NCI-H1694 (cell line): ENCODE data around the gene DOCK7.

ENCODE experiments used
- DNase-seq: peaks from one replicate; lab custom pipeline; 2025; lab: John Stamatoyannopoulos, UW

Gene DOCK7

GRCh38 chr1:62448221-62448933, 239.8 kb downstream of the DOCK7 start:
- DNase-seq, result no peak

DNA sequence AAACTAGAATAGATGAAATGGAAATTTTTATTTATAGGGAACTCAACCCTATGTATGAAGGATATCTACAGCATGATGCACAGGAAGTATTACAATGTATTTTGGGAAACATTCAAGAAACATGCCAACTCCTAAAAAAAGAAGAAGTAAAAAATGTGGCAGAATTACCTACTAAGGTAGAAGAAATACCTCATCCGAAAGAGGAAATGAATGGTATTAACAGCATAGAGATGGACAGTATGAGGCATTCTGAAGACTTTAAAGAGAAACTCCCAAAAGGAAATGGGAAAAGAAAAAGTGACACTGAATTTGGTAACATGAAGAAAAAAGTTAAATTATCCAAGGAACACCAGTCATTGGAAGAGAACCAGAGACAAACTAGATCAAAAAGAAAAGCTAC, 243.5 kb downstream of the DOCK7 start:
- DNase-seq, result no peak

DNA sequence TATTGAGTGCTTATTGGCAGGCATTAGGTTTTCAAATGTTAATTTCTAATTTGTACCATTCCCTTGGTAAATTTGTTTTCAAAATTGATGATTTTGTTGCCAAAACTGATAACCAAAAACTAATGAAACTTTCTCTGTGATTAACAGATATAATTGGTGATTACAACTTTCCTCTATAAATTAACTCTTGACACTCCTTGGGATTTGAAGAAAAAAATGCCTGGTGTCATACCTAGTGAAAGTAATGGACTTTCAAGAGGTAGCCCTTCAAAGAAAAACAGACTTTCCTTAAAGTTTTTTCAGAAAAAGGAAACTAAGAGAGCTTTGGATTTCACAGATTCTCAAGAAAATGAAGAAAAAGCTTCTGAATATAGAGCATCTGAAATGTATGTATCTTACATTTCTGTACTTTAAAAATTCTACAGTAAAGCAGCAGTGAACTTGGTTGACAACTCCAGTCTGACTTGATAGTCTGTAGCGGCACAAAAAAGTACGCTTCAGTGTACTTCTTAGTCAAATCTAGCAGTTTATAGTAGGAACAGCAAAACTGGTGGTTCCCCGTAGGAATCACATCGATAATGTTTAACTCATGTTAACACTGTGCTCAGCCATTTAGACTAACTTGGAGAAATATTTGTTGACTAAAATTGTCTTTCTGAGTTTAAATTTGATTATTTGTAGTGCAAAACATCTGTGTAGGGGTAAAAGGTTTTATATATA, 248.4 kb downstream of the DOCK7 start:
- peak; percentile 36 for DNase-seq

GRCh38 chr1:62438163-62438562, 250.0 kb downstream of the DOCK7 start:
- DNase-seq, result peak; percentile 8

- DNase-seq, result no peak
Observed at GRCh38 chr1:62437273-62437940, 250.8 kb downstream of the DOCK7 start.

DNA sequence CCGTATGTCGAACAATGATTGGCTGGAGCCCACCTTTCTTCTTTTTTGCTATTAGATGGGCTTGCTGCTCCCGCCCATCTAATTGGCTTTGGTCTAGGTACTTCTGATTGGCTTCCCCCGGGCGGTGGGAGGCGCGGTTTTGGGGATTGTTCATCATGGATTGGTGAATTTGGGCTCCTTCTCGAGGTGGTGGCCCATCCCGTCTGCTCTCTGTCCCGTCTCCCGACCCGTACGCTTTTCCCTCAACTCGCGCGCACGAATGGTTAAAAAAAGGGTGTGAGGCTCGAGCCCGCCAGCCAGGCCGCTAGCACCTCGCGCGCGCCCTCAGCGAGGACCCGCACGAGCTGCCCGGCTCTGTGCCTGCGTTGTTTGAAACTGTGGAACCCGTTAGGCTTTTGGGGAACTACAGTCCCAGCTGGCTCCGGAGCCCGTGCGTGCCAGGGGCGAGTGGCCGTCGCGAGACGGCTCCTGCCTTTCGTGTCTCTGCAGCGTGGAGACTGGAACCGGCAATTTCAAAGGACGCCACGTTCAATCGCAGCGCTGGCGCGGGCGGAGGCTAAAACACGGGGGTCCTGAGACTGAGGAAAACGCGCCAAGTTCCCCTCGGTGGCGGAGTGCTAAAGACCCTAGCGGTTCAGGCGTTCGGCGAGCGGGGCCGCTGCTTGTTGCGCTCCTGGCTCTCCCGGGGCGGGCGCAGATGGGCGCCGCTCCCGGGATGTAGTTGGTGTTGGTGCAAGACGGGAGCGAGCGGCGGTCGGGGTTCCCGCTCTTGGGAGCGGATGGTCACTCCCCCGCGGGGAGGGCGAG, 251.5 kb downstream of the DOCK7 start, which contains the start of gene USP1:
Gene USP1, plus strand, starts transcription at position 584 of the 807 bp plus-strand sequence. CDS start 2,819 bp downstream, outside the sequence.
- DNase-seq, result peak; percentile 100

- DNase-seq, result no peak
Observed at GRCh38 chr1:62436039-62436465, 252.1 kb downstream of the DOCK7 start.

GRCh38 chr1:62435231-62436038, 252.8 kb downstream of the DOCK7 start:
- DNase-seq, result no peak

GRCh38 chr1:62434618-62435001, 253.6 kb downstream of the DOCK7 start:
- no peak for DNase-seq

DNA sequence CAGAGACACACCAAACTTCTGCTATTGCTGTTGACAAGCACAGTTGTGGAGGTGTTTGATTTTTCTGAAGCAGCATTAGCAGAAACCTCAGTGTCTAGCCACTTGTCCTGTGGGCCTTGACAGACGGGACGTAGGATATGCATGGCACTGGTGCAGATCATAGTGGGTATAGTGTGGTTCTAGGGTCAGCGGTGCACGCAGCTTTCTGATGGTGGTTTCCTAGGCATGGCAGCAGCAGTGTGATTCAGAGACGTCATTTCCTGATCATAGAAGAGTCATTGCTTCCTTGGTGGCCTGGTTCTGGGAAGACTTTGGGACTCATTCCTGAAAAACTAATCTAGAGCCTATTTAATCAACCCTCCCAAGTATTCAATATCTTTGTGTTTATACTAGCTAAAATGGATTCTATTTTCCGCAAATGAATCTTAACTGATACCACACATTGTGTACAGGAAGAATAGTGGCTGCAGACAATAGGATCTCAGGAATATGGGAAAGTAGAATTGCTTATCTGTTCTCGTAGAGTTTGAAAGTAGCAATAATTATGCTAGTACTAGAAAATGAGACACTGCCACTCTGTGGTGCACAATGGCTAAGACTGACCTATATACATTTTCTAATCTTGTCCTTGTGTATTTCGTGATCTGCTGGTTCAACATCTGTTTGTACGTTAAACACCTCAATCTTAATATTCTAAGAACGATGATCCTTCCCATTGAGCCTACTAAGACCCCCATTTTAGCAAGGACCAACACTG, 254.1 kb downstream of the DOCK7 start:
- DNase-seq, result peak; percentile 37

- DNase-seq, result no peak
Observed at GRCh38 chr1:62429581-62429980, 258.6 kb downstream of the DOCK7 start.

DNA sequence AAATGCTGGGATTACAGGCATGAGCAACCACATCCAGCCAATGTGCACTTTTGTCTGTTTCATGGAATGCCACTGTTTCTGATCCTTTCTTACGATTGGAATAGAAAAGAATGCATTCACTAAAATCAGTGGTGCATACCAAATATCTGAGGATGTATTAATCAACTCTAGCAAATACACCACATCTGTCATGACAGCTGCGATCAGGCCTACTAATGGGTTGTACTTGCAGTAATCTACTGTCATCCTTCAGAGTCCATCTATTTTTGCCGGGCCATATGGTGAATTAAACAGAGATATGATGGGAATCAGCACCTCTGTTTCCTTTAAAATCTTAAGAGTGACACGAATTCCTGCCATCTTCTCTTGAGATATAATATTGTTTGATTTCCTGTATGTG, 259.8 kb downstream of the DOCK7 start:
- peak; percentile 99 for DNase-seq

DNA sequence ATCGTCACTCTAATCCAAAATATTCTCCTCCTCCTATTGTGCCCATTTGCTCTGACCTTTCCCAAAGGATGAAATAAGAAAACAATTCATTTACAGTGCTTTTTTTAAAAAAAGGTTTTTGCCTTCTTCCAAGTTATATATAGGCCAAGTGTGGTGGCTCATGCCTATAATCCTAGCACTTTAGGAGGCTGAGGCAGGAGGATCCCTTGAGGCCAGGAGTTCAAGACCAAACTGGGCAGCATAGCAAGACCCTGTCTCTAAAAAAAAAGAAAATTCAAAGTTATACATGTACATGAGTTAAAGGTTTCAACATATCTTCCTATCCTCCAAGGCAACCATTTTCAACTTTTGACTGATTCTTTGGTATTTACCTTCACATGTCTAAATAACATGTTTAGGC, 261.4 kb downstream of the DOCK7 start:
- DNase-seq, result no peak

DNA sequence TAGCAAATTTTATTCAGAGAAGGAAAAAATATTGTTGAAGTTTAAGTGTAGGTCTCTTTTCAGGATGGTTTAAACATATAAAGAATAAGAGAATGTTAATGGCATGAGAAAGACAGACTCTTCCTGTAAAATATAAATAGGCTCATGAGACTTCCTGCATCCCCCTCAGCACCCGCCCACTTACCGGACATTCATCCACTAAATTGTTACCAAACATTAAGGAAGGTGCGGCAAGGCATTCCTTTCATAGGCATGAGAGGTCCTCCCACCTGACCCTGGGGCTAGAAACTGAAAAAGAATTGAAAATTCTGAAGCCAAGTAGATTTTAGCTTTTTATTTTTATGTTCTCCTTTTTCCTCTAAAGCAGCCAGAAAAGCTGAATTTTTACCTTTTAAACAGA, 261.9 kb downstream of the DOCK7 start:
- no peak for DNase-seq

- no peak for DNase-seq
Observed at GRCh38 chr1:62425041-62425440, 263.1 kb downstream of the DOCK7 start.

- DNase-seq, result no peak
Observed at GRCh38 chr1:62424411-62424810, 263.8 kb downstream of the DOCK7 start.

DNA sequence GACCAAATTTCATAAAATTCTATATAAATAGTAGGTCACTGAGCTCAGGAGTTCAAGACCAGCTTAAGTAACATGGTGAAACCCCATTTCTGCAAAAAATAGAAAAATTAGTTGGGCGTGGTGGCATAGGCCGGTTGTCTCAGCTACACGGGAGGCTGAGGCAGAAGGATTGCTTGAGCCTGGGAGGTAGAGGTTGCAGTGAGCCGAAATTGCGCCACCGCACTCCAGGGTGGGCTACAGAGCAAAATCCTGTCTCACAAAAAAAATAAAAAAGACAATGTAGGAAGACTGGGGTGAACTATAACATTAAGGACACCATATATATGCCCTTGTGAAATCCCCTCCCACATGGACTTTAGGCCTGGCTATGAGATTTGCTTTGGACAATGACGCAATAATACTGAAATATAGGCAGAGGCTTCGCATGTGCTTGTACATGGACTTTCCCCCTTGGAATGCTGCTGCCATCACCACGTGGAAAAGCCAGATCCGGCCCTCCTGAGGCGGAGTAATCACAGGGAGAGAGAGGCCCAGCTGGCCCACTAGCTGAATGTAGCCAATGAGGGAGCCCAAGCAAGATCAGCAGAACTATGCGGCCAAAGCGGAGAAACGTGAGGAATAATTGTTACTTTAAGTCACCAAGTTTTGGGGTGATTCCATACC, 264.5 kb downstream of the DOCK7 start:
- no peak for DNase-seq

GRCh38 chr1:62420214-62420613, 268.0 kb downstream of the DOCK7 start:
- DNase-seq, result no peak

DNA sequence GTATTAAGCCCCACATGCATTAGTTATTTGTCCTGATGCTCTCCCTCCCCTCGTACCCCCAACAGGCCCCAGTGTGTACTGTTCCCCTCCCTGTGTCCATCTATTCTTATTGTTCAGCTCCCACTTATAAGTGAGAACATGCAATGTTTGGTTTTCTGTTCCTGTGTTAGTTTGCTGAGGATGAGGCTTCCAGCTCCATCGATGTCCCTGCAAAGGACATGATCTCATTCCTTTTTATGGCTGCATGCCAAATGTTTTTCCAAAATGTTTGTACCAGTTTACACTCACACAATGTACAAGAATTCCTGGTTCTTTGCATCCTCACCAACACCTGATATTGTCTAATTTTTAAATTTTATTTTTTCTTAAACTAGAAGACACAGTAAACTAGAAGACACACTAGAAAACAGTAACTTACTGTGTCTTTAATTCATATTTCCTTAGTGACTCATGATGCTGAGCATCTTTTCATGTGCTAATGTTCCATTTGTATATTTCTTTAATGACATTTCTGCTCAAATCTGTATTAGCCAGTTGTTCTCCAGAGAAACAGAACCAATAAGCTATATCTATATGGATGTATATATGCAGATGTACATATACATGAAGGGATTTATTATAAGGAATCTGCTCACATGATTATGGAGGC, 270.7 kb downstream of the DOCK7 start:
- peak; percentile 40 for DNase-seq
